Measurements from ENCODE around the gene KLHL5.

DNA sequence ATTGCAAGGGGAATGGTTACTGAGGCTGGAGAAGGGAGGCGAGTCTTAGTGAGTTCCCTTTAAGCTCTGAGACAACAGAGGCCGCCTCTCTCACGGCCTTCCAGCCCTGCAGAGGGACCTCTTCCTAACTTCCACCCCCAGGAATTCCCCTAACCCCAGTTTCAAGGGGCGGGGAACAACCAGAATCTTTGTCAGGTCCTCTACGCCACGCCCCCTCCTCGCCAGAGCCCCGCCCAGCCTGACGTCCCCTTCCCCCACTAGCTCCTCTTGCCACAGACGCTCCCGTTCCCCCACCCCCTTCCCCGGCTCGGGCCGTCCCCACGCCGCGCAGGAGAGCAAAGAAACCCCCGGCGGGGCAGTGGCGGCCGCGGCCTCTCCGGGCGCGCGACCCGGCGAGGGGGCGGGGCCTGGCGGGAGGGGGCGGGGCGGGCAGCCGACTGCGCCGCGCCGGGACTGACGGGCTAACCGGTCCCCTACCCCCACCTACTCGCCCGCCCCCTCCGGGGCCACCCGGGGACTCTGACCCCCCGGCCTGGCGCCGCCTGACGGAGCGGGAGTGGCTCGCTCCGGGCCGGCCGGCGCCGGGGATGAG is 17.6 kb upstream of the KLHL5 start:
- TF ChIP-seq CTCF (IDR thresholded peaks at IDR 0.05; ENCODE audit: insufficient read depth, low read length, poor library complexity, severe bottlenecking) (no peak), EZH2phosphoT487 (conservative IDR thresholded peaks at IDR 0.05; ENCODE audit: low read length) (no peak)
